ENCODE results near the gene FAM135A.
"Not testable (repeated sequence)": the region's sequence is repeated elsewhere in the genome, so short reads cannot be mapped to it uniquely, and the experiment has no call there.

Gene FAM135A

GRCh38 chr6:70470016-70470415 lies 56.7 kb downstream of the FAM135A start:
- no peak for DNase-seq

- not testable (repeated sequence) for DNase-seq
Measured at GRCh38 chr6:70470510-70470909, 57.2 kb downstream of the FAM135A start.

- DNase-seq = no peak
Measured at GRCh38 chr6:70474751-70475150, 61.4 kb downstream of the FAM135A start.

- DNase-seq = no peak
Measured at GRCh38 chr6:70479236-70479635, 65.9 kb downstream of the FAM135A start.

GRCh38 chr6:70486638-70487037 lies 73.3 kb downstream of the FAM135A start:
- not testable (repeated sequence) for DNase-seq

- DNase-seq = no peak
Measured at GRCh38 chr6:70489364-70489763, 76.1 kb downstream of the FAM135A start.

GRCh38 chr6:70494833-70495232 lies 81.5 kb downstream of the FAM135A start:
- DNase-seq = no peak

- not testable (repeated sequence) for DNase-seq
Measured at GRCh38 chr6:70495790-70496189, 82.5 kb downstream of the FAM135A start.

GRCh38 chr6:70502484-70502883 lies 89.2 kb downstream of the FAM135A start:
- DNase-seq = no peak

- no peak for DNase-seq
Measured at GRCh38 chr6:70503813-70504465, 90.6 kb downstream of the FAM135A start.

GRCh38 chr6:70506321-70506720 lies 93.0 kb downstream of the FAM135A start:
- no peak for DNase-seq

GRCh38 chr6:70507161-70507560 lies 93.9 kb downstream of the FAM135A start:
- DNase-seq = no peak

GRCh38 chr6:70508953-70509352 lies 95.6 kb downstream of the FAM135A start:
- DNase-seq = no peak

- DNase-seq = no peak
Measured at GRCh38 chr6:70510600-70510999, 97.3 kb downstream of the FAM135A start.

- no peak for DNase-seq
Measured at GRCh38 chr6:70518723-70519122, 105.4 kb downstream of the FAM135A start.

GRCh38 chr6:70520575-70520974 lies 107.3 kb downstream of the FAM135A start:
- no peak for DNase-seq

GRCh38 chr6:70524721-70525286 lies 111.5 kb downstream of the FAM135A start:
- no peak for DNase-seq

- no peak for DNase-seq
Measured at GRCh38 chr6:70527071-70527737, 113.9 kb downstream of the FAM135A start.

GRCh38 chr6:70530023-70530422 lies 116.7 kb downstream of the FAM135A start:
- DNase-seq = no peak

GRCh38 chr6:70531133-70531532 lies 117.8 kb downstream of the FAM135A start:
- no peak for DNase-seq

GRCh38 chr6:70537266-70537665 lies 124.0 kb downstream of the FAM135A start:
- DNase-seq = no peak

GRCh38 chr6:70538376-70538775 lies 125.1 kb downstream of the FAM135A start:
- DNase-seq = no peak

- DNase-seq = no peak
Measured at GRCh38 chr6:70547313-70547712, 134.0 kb downstream of the FAM135A start.

- DNase-seq = no peak
Measured at GRCh38 chr6:70547905-70548304, 134.6 kb downstream of the FAM135A start.
